Measurements from ENCODE around the gene STMN1.

DNA sequence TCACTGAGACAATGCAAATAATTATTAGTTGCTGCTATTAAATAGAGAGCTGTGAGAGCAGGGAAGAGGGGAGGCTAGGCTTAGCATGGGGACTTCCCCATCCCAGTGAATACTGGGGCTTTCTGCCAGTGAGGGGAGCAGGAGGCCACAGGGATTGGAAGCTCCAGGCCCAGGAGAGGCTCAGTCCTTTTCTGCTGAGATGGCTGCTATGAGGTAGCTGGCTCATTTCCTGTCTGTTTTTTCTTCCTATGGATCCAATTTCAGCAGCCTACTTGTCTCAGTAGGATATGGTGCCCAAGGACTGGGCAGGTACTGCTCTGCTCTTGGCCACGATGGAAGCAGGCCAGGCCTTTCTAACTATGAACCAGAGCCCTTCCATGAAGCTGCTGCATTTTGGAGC lies 10.0 kb downstream of the STMN1 start:
- TF ChIP-seq POLR2A (IDR thresholded peaks at IDR 0.05; ENCODE audit: control extremely low read depth in 1 of 2, low read depth in 2 of 2, low read length in 2 of 2) (no peak), JUND (IDR thresholded peaks at IDR 0.05; ENCODE audit: low read length) (no peak), CHD2 (IDR thresholded peaks at IDR 0.05; ENCODE audit: low read length) (no peak)
- TF ChIP-seq, protein P1, sequence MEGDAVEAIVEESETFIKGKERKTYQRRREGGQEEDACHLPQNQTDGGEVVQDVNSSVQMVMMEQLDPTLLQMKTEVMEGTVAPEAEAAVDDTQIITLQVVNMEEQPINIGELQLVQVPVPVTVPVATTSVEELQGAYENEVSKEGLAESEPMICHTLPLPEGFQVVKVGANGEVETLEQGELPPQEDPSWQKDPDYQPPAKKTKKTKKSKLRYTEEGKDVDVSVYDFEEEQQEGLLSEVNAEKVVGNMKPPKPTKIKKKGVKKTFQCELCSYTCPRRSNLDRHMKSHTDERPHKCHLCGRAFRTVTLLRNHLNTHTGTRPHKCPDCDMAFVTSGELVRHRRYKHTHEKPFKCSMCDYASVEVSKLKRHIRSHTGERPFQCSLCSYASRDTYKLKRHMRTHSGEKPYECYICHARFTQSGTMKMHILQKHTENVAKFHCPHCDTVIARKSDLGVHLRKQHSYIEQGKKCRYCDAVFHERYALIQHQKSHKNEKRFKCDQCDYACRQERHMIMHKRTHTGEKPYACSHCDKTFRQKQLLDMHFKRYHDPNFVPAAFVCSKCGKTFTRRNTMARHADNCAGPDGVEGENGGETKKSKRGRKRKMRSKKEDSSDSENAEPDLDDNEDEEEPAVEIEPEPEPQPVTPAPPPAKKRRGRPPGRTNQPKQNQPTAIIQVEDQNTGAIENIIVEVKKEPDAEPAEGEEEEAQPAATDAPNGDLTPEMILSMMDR (IDR thresholded peaks at IDR 0.05; ENCODE audit: control extremely low read depth in 1 of 3, insufficient read depth in 1 of 3, low read depth in 1 of 3, low read length in 3 of 3) = no peak

Measured in H1 (cell line).